A549 (cell line): ENCODE data around the gene PTPN9.

Experiments
- CBX2 ChIP-seq: fragments of 200-600 bp; sonication (generic); IDR thresholded peaks from 2 replicates; pipeline ENCODE4 v1.6.1; 2016; ENCODE audit warnings: low read depth, mild to moderate bottlenecking, borderline replicate concordance
- CTCF ChIP-seq: fragments of >200 bp; sonication (Bioruptor Twin); formaldehyde crosslinking; IDR thresholded peaks from 3 replicates; pipeline ENCODE4 v1.5.1; 2016
- EHMT2 ChIP-seq: fragments of 200-600 bp; sonication (generic); IDR thresholded peaks from 2 replicates; pipeline ENCODE4 v1.6.1; 2016; ENCODE audit warnings: antibody characterized with exemption, low read depth, mild to moderate bottlenecking, moderate library complexity
- HDAC2 ChIP-seq: fragments of 200-600 bp; sonication (generic); IDR thresholded peaks from 2 replicates; pipeline ENCODE4 v1.6.1; 2016
- KDM5A ChIP-seq: fragments of 200-600 bp; sonication (generic); IDR thresholded peaks from 2 replicates; pipeline ENCODE4 v1.6.1; 2016; ENCODE audit warnings: antibody characterized with exemption, mild to moderate bottlenecking
- NR3C1 ChIP-seq: fragments of >200 bp; sonication (Bioruptor Twin); formaldehyde crosslinking; IDR thresholded peaks from 3 replicates; pipeline ENCODE4 v1.6.1; 2017
- PBX3 ChIP-seq: IDR thresholded peaks from 2 replicates; pipeline ENCODE4 v1.6.1; 2012
- POLR2A ChIP-seq: IDR thresholded peaks from 2 replicates; pipeline ENCODE4 v1.6.1; 2012; ENCODE audit warnings: mild to moderate bottlenecking, low read length
- RAD21 ChIP-seq, 2 experiments: fragments of >200 bp in 1 of 2; sonication (Bioruptor Twin) in 1 of 2; formaldehyde crosslinking in 1 of 2; IDR thresholded peaks in 1 of 2; conservative IDR thresholded peaks in 1 of 2; 2 replicates in 1 of 2; 3 replicates in 1 of 2; pipeline ENCODE4 v1.6.1; 2012 to 2018; ENCODE audit warnings: inconsistent platforms in 1 of 2

- TF ChIP-seq POLR2A (no peak), CTCF (no peak), RAD21 (conservative IDR thresholded peaks at IDR 0.05 in 1 of 2, IDR thresholded peaks at IDR 0.05 in 1 of 2) (no peak), KDM5A (no peak), CBX2 (no peak), NR3C1 (no peak), EHMT2 (no peak), PBX3 (no peak), HDAC2 (no peak)
Measured at GRCh38 chr15:75620841-75621391, 41.8 kb upstream of the PTPN9 start.
